ENCODE data around the gene PACS1. TPM values are rescaled to one million over a fixed set of nuclear protein-coding genes. Genes with fewer than 3 reads are reported as not detected.
A peak's percentile ranks its signal among the peaks of the same experiment; 100 is the strongest.

The PACS1 gene
- total RNA-seq, 6 experiments from 2014 or later = 5.8 to 23.7 (median 12.5) TPM

DNA sequence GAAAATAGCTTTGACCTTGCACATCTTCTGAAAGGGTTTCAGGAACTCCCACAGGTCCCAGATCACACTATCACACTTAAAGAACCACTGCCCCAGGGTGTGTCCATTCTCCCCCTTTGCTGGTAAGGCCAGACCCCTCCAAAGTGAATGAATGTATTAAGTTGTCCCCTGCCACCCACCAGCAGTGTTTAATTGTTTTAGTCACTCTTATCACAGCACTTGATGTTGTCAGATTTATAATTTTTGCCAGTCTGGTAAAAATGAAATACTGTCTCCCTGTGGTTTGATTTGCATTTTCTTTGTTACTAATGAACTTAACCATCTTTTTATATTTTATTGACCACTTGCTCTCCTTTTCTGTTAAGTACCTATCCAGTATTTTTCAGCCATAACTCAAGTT is 108.8 kb downstream of the PACS1 start:
- intact Hi-C loops (cut with DNase I) = no loop called here
- no peak for ATAC-seq
- Histone ChIP-seq H3K36me3 (no peaks in the 10 kb centered on the region), H3K4me1 (no peaks in the 10 kb centered on the region), H3K9me3 (no peaks in the 10 kb centered on the region), H3K27ac (no peak overlapping the region), H3K4me3 (no peak overlapping the region), H3K27me3 (no peaks in the 10 kb centered on the region)
- DNase-seq = no peak
- no peak for TF ChIP-seq POLR2A (IDR thresholded peaks at IDR 0.05)
- TF ChIP-seq, protein P1, sequence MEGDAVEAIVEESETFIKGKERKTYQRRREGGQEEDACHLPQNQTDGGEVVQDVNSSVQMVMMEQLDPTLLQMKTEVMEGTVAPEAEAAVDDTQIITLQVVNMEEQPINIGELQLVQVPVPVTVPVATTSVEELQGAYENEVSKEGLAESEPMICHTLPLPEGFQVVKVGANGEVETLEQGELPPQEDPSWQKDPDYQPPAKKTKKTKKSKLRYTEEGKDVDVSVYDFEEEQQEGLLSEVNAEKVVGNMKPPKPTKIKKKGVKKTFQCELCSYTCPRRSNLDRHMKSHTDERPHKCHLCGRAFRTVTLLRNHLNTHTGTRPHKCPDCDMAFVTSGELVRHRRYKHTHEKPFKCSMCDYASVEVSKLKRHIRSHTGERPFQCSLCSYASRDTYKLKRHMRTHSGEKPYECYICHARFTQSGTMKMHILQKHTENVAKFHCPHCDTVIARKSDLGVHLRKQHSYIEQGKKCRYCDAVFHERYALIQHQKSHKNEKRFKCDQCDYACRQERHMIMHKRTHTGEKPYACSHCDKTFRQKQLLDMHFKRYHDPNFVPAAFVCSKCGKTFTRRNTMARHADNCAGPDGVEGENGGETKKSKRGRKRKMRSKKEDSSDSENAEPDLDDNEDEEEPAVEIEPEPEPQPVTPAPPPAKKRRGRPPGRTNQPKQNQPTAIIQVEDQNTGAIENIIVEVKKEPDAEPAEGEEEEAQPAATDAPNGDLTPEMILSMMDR (IDR thresholded peaks at IDR 0.05) = no peak

DNA sequence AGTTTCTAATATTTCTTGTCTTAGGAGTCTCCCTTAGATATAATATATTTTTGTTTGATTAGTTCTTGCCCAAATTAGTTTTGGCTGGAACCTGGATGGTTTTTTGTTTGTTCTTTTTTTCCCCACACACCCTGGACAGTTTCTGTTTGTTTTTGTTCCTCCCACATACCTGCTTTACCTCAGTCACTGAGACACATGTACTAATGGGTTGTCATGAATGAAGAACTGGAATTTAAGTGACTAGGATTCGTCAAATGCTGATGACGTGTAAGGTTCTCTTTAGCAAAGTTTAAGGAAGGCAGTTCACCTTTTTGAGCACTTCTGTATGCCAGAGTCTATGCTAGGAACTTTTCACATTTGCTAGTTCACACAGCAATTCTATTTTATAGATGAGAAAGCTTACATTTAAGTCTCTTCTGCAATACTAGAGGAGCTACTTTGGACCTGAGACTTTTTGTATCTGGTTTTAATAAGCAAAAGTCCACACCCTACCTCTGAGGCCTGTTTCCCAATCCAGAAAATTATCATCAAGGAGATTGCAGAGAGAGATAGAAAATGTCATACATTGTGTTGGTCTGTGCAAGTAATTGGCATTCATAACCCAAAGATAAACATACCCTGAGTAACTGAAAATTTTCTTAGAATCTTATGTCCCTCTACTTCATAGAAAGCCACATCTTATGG is 111.7 kb downstream of the PACS1 start:
- Histone ChIP-seq H3K27ac (no peak overlapping the region), H3K4me1 (no peaks in the 10 kb centered on the region), H3K9me3 (no peaks in the 10 kb centered on the region), H3K27me3 (no peaks in the 10 kb centered on the region), H3K36me3 (no peaks in the 10 kb centered on the region), H3K4me3 (no peak overlapping the region)
- no peak for TF ChIP-seq POLR2A (IDR thresholded peaks at IDR 0.05)
- TF ChIP-seq, protein P1 (IDR thresholded peaks at IDR 0.05) = no peak
- intact Hi-C loops (cut with DNase I) = no loop called here
- WGBS (ENCODE audit: insufficient coverage, low coverage, low lambda C conversion rate, missing lambda C conversion rate) = 14% methylated on average over 2 of the region's 2 CpGs
- ATAC-seq = peak; percentile 67 to 93 (median 80)
- no peak for DNase-seq

DNA sequence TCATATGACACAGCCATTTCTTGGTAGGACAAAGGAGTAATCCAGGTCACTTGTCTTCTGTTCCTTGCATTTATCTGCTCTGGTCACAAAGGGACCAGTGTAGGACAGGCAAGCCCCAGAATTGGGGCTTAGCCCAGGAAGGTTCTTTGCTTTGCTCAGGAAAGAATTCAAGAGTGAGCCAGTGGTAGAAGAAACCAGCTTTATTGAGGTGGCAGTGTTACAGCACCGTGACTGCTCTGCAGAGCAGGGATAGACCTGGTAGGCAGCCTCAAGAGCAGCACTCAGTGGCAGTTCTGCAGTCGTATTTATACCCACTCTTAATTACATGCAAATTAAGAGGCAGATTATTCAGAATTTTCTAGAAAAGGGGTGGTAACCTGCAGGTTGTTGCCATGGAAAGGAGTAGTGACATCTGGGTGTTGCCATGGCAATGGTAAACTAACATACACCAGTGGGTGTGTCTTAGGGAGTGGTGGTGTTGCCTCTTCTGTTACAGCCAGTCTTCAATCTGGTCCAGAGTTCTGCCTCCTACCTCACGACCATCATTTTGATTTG is 113.5 kb downstream of the PACS1 start:
- WGBS (ENCODE audit: insufficient coverage, low coverage, low lambda C conversion rate, missing lambda C conversion rate) = 88% methylated on average over 1 of the region's 3 CpGs
- Histone ChIP-seq H3K4me3 (no peak overlapping the region), H3K4me1 (no peaks in the 10 kb centered on the region), H3K36me3 (no peaks in the 10 kb centered on the region), H3K9me3 (no peaks in the 10 kb centered on the region), H3K27me3 (no peaks in the 10 kb centered on the region), H3K27ac (no peak overlapping the region)
- no peak for TF ChIP-seq POLR2A (IDR thresholded peaks at IDR 0.05)
- TF ChIP-seq, protein P1 (IDR thresholded peaks at IDR 0.05) = no peak
- intact Hi-C loops (cut with DNase I) = no loop called here
- DNase-seq = no peak
- ATAC-seq = no peak

DNA sequence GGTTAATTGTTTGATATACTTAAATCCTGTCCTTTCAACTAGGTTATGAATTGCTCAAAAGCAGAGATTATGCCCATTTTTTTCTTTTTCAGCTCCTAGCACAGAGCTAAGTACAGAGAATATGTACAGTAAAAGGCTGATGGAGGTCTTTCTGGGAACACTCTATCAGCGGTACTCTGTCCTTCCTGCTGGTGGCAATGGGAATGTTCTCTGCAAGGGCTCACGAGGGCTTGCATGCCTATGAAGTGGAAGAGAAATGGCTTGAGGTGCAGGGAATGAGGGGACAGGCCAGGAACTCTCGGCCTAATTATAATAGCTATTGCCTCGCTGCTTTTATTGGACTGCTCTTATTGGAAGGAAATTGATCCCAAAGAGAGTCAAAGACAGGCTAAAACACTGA is 114.7 kb downstream of the PACS1 start:
- no peak for DNase-seq
- WGBS (ENCODE audit: insufficient coverage, low coverage, low lambda C conversion rate, missing lambda C conversion rate) = 78% methylated on average over 2 of the region's 4 CpGs
- no peak overlapping the region for H3K4me3 ChIP-seq
- intact Hi-C loops (cut with DNase I) = no loop called here
- no peaks in the 10 kb centered on the region for H3K27me3 ChIP-seq
- ATAC-seq = no peak
- no peaks in the 10 kb centered on the region for H3K9me3 ChIP-seq
- H3K4me1 ChIP-seq = no peaks in the 10 kb centered on the region
- H3K36me3 ChIP-seq = no peaks in the 10 kb centered on the region
- no peak overlapping the region for H3K27ac ChIP-seq
- no peak for TF ChIP-seq POLR2A (IDR thresholded peaks at IDR 0.05)
- TF ChIP-seq, protein P1 (IDR thresholded peaks at IDR 0.05) = no peak

All from right lobe of liver (tissue), 6 donors.